BJ (cell line): ENCODE results near the gene EPB41L1. TPM values are rescaled to one million over a fixed set of nuclear protein-coding genes. Genes with fewer than 3 reads are reported as not detected.

Experiments
- CTCF ChIA-PET: fragments of 350-600 bp; formaldehyde crosslinking; extraction: SDS; loops from one replicate; lab custom pipeline; 2021; ENCODE audit warnings: antibody characterized with exemption, inconsistent platforms; lab: Yijun Ruan, JAX
- POLR2A ChIA-PET: fragments of 300-600 bp; sonication (Branson Sonifier 250); formaldehyde crosslinking; extraction: SDS; loops from one replicate; lab custom pipeline; 2021; ENCODE audit warnings: antibody characterized with exemption; lab: Charles Lee
- DNase-seq: peaks from one replicate; pipeline ENCODE4 v3.0.0-alpha.2; 2011; ENCODE audit warnings: low read depth
- H3K27me3 ChIP-seq: 2 replicates; pipeline ENCODE4 v1.6.0; 2011; ENCODE audit warnings: low read length; ENCODE audit not compliant: control insufficient read depth, insufficient read depth
- H3K36me3 ChIP-seq: 2 replicates; pipeline ENCODE4 v1.5.1; 2011; ENCODE audit warnings: low read length; ENCODE audit not compliant: control insufficient read depth, insufficient read depth
- H3K4me3 ChIP-seq: 2 replicates; pipeline ENCODE4 v1.5.1; 2011; ENCODE audit warnings: low read depth, mild to moderate bottlenecking, control low read depth, low read length
- CTCF ChIP-seq: IDR thresholded peaks from 2 replicates; pipeline ENCODE4 v1.5.1; 2011; ENCODE audit warnings: low read depth, mild to moderate bottlenecking, control low read depth, inconsistent platforms, low read length, moderate library complexity; ENCODE audit not compliant: insufficient read depth
- polyA plus RNA-seq: library from polyadenylated mRNA; depleted of rRNA; stranded (reverse); fragments of >200 nt; gene quantifications from 2 replicates; pipeline ENCODE4 v1.2.3, GENCODE V29; 2011

Gene EPB41L1
- polyA plus RNA-seq, 1 experiment, result 20.2 TPM

GRCh38 chr20:36206068-36206467 is 51.5 kb downstream of the EPB41L1 start:
- ChIA-PET CTCF (interaction anchor here (1.3 to 1.8 kb wide), 2 partner anchors 10 to 233 kb away, joined by 4 to 6 read pairs; no protein-coding TSS in a partner anchor), POLR2A (no interaction called here)
- Histone ChIP-seq H3K36me3 (peaks cover 1% of the 10 kb centered on the region; the same call in 1 of the 2 replicates), H3K4me3 (no peak overlapping the region), H3K27me3 (no peaks in the 10 kb centered on the region)
- no peak for TF ChIP-seq CTCF
- no peak for DNase-seq

- DNase-seq, result no peak
- ChIA-PET POLR2A (no interaction called here), CTCF (interaction anchor here (1.3 to 5.9 kb wide), 4 partner anchors 8 to 233 kb away, joined by 3 to 34 read pairs (median 5); no protein-coding TSS in a partner anchor)
- H3K4me3 ChIP-seq, result no peak overlapping the region
- H3K36me3 ChIP-seq, result peaks cover 1% of the 10 kb centered on the region; the same call in 1 of the 2 replicates
- TF ChIP-seq CTCF, result no peak
- H3K27me3 ChIP-seq, result no peaks in the 10 kb centered on the region
Measured at GRCh38 chr20:36206641-36207040, 52.1 kb downstream of the EPB41L1 start.

- no peak for DNase-seq
- Histone ChIP-seq H3K27me3 (no peaks in the 10 kb centered on the region), H3K4me3 (no peak overlapping the region), H3K36me3 (peaks cover 1% of the 10 kb centered on the region; the same call in 1 of the 2 replicates)
- POLR2A ChIA-PET, result no interaction called here
- CTCF ChIA-PET, result interaction anchor here (0.7 to 5.9 kb wide), 3 partner anchors 9 to 231 kb away, joined by 3 to 34 read pairs (median 3); no protein-coding TSS in a partner anchor
- no peak for TF ChIP-seq CTCF
Measured at GRCh38 chr20:36207602-36208001, 53.1 kb downstream of the EPB41L1 start.

- ChIA-PET CTCF (interaction anchor here (0.7 to 5.9 kb wide), 3 partner anchors 10 to 231 kb away, joined by 3 to 34 read pairs (median 3); no protein-coding TSS in a partner anchor), POLR2A (no interaction called here)
- peaks cover 1% of the 10 kb centered on the region; the same call in 1 of the 2 replicates for H3K36me3 ChIP-seq
Measured at GRCh38 chr20:36208257-36208656, 53.7 kb downstream of the EPB41L1 start.

More at GRCh38 chr20:36208257-36208656, 53.7 kb downstream of the EPB41L1 start:
- Histone ChIP-seq H3K27me3 (no peaks in the 10 kb centered on the region), H3K4me3 (no peak overlapping the region)
- TF ChIP-seq CTCF, result no peak
- no peak for DNase-seq
